K562 (cell line): ENCODE results near the gene MAGI1. TPM values are rescaled to one million over a fixed set of nuclear protein-coding genes. Genes with fewer than 3 reads are reported as not detected.
A peak's percentile ranks its signal among the peaks of the same experiment; 100 is the strongest.

Experiments used
- ATAC-seq: fragments of 200-7000 bp; cut with Tn5 transposase; 3 replicates; pipeline ENCODE4 v1.9.1; 2020; ENCODE audit warnings: moderate library complexity
- BruUV-seq: library from RNA; stranded (reverse); fragments of 400-500 nt; replicated peaks from 2 replicates; lab custom pipeline; 2021; lab: Mats Ljungman, UMichigan
- CTCF ChIA-PET: fragments of 300-600 bp; formaldehyde crosslinking; extraction: SDS; loops from one replicate; lab custom pipeline; 2021; ENCODE audit warnings: low intra/inter-chr PET ratio; lab: Yijun Ruan, JAX
- POLR2A ChIA-PET: fragments of 300-600, 350-650 bp; sonication (Branson Sonifier 250); formaldehyde crosslinking; extraction: SDS; loops from one replicate; lab custom pipeline; 2021; ENCODE audit warnings: antibody characterized with exemption, inconsistent platforms; lab: Yijun Ruan, JAX
- DNase-seq, 4 experiments: peaks; one replicate each; pipeline versions ENCODE4 v3.0.0 to v3.0.0-alpha.2; 2011 to 2018; ENCODE audit warnings: low spot score in 3 of 4, mixed read lengths in 3 of 4; ENCODE audit errors: extremely low read depth in 1 of 4
- FAIRE-seq: peaks from 2 replicates; lab custom pipeline; 2011; peaks lifted over from hg19 to GRCh38; lab: Jason Lieb, UNC
- H2AFZ ChIP-seq: 2 replicates; pipeline ENCODE4 v1.6.0; 2011; ENCODE audit warnings: low read depth, low read length, control low read depth, inconsistent platforms
- H3K27ac ChIP-seq: fragments of 200-600 bp; 3 replicates; pipeline ENCODE4 v1.8.0; 2011; ENCODE audit warnings: low read depth, mild to moderate bottlenecking, control low read depth, inconsistent platforms, low read length, moderate library complexity, mixed read lengths; ENCODE audit errors: extremely low read depth
- H3K27me3 ChIP-seq, 2 experiments: fragments of 300-600 bp in 1 of 2; 2 replicates in 1 of 2; 3 replicates in 1 of 2; pipeline versions ENCODE4 v1.6.0 to v1.8.0; 2011; ENCODE audit warnings: inconsistent platforms in 2 of 2, low read length in 2 of 2, mild to moderate bottlenecking in 1 of 2, mixed read lengths in 1 of 2, moderate library complexity in 1 of 2; ENCODE audit not compliant: control insufficient read depth in 2 of 2, insufficient read depth in 2 of 2
- H3K36me3 ChIP-seq: fragments of 300-600 bp; 3 replicates; pipeline ENCODE4 v1.8.0; 2011; ENCODE audit warnings: mild to moderate bottlenecking, low read length, inconsistent platforms; ENCODE audit not compliant: control insufficient read depth, insufficient read depth
- H3K4me1 ChIP-seq, 2 experiments: fragments of 200-600 bp in 1 of 2; replicated peaks in 1 of 2; 2 replicates in 1 of 2; 3 replicates in 1 of 2; pipeline versions ENCODE4 v1.5.1 to v1.8.0; 2011; ENCODE audit warnings: inconsistent platforms in 2 of 2, low read length in 2 of 2, mild to moderate bottlenecking in 1 of 2, mixed read lengths in 1 of 2, moderate library complexity in 1 of 2; ENCODE audit not compliant: control insufficient read depth in 2 of 2, insufficient read depth in 2 of 2
- H3K4me2 ChIP-seq: 2 replicates; pipeline ENCODE4 v1.6.1; 2011; ENCODE audit warnings: low read length, control low read depth, inconsistent platforms, mixed read lengths; ENCODE audit not compliant: insufficient read depth
- H3K4me3 ChIP-seq: fragments of 200-600 bp; sonication (generic), shearing (Covaris generic); 2 replicates; pipeline ENCODE4 v1.5.1; 2016; ENCODE audit warnings: control low read depth, inconsistent platforms
- H3K79me2 ChIP-seq: fragments of 200-600 bp; 3 replicates; pipeline ENCODE4 v1.8.0; 2011; ENCODE audit warnings: low read length, inconsistent platforms; ENCODE audit not compliant: control insufficient read depth, insufficient read depth
- H3K9ac ChIP-seq, 2 experiments: 2 replicates each; pipeline versions ENCODE4 v1.6.0 to v1.6.1; 2011; ENCODE audit warnings: low read depth in 2 of 2, low read length in 2 of 2, control low read depth in 1 of 2, inconsistent platforms in 1 of 2, mild to moderate bottlenecking in 1 of 2, mixed read lengths in 1 of 2; ENCODE audit not compliant: insufficient read depth in 1 of 2
- H3K9me1 ChIP-seq: one replicate; pipeline ENCODE4 v1.6.0; 2011; ENCODE audit warnings: inconsistent platforms, mild to moderate bottlenecking, low read length, moderate library complexity; ENCODE audit not compliant: control insufficient read depth, insufficient read depth
- H3K9me3 ChIP-seq: replicated peaks from 2 replicates; pipeline ENCODE4 v1.5.1; 2011; ENCODE audit warnings: low read depth, low read length, inconsistent platforms; ENCODE audit not compliant: control insufficient read depth, insufficient read depth
- H4K20me1 ChIP-seq: replicated peaks from 2 replicates; pipeline ENCODE4 v1.6.1; 2011; ENCODE audit warnings: low read length, inconsistent platforms, mixed read lengths; ENCODE audit not compliant: control insufficient read depth, insufficient read depth
- ATF1 ChIP-seq, 2 experiments: fragments of 450-650 bp in 1 of 2; IDR thresholded peaks; 2 replicates each; pipeline ENCODE4 v1.6.1; 2016; ENCODE audit warnings: missing compliant biosample characterization in 1 of 2, missing genetic modification characterization in 1 of 2
- BCL6 ChIP-seq: fragments of 250-450 bp; sonication (Bioruptor Pico); IDR thresholded peaks from 2 replicates; pipeline ENCODE4 v1.4.0; 2020
- CREB3L1 ChIP-seq: fragments of 450-650 bp; IDR thresholded peaks from 2 replicates; pipeline ENCODE4 v1.6.1; 2014; ENCODE audit warnings: low read depth, mild to moderate bottlenecking, moderate library complexity, borderline replicate concordance
- CTCFL ChIP-seq: IDR thresholded peaks from 2 replicates; pipeline ENCODE4 v1.6.1; 2011; ENCODE audit warnings: borderline replicate concordance, low read depth, mild to moderate bottlenecking, moderate library complexity, low read length; ENCODE audit not compliant: insufficient read depth, poor library complexity, severe bottlenecking
- CXXC5 ChIP-seq: fragments of 250-450 bp; sonication (Bioruptor Pico); IDR thresholded peaks from 2 replicates; pipeline ENCODE4 v1.8.0; 2022; ENCODE audit warnings: inconsistent platforms, mild to moderate bottlenecking, moderate library complexity
- ESRRA ChIP-seq: fragments of 450-650 bp; IDR thresholded peaks from 2 replicates; pipeline ENCODE4 v1.6.1; 2014; ENCODE audit warnings: low read depth, mild to moderate bottlenecking, moderate library complexity, borderline replicate concordance
- NFRKB ChIP-seq: fragments of 450-650 bp; IDR thresholded peaks from 2 replicates; pipeline ENCODE4 v1.6.1; 2016; ENCODE audit warnings: low read depth
- POLR2A ChIP-seq: fragments of 450-650 bp; conservative IDR thresholded peaks from 2 replicates; pipeline ENCODE4 v1.6.1; 2016
- POLR2AphosphoS2 ChIP-seq: IDR thresholded peaks from 2 replicates; pipeline ENCODE4 v1.6.1; 2012; ENCODE audit warnings: low read length, improper control_type of control experiment
- SETDB1 ChIP-seq: IDR thresholded peaks from one replicate; pipeline ENCODE4 v1.6.1; 2012; ENCODE audit warnings: low read length, control low read depth, inconsistent platforms
- SUPT5H ChIP-seq: fragments of 450-650 bp; IDR thresholded peaks from 2 replicates; pipeline ENCODE4 v1.6.1; 2016
- TAF15 ChIP-seq: fragments of 200-400 bp; formaldehyde crosslinking; IDR thresholded peaks from 2 replicates; pipeline ENCODE4 v1.6.1; 2017; ENCODE audit warnings: mild to moderate bottlenecking, low read depth, low read length, moderate library complexity
- TAF9B ChIP-seq: fragments of 450-650 bp; IDR thresholded peaks from 2 replicates; pipeline ENCODE4 v1.6.1; 2018; ENCODE audit warnings: mild to moderate bottlenecking; ENCODE audit not compliant: partially characterized antibody
- THRA ChIP-seq: fragments of 450-650 bp; IDR thresholded peaks from 2 replicates; pipeline ENCODE4 v1.6.1; 2017; ENCODE audit warnings: mild to moderate bottlenecking, moderate library complexity
- ZNF398 ChIP-seq: fragments of 250-450 bp; sonication (Bioruptor Pico); IDR thresholded peaks from 2 replicates; pipeline ENCODE4 v1.8.0; 2021; ENCODE audit warnings: moderate library complexity, mild to moderate bottlenecking, inconsistent platforms
- WGBS: fragments of 100-300 bp; shearing (Covaris generic); methylation state at CpG from one replicate; pipeline ENCODE4 v1.1.6; 2016; ENCODE audit warnings: low coverage, mixed read lengths; ENCODE audit not compliant: insufficient coverage; ENCODE audit errors: missing lambda C conversion rate; 5-methylcytosine and 5-hydroxymethylcytosine counted together
- in situ Hi-C: fragments of 300-500 bp; cut with MboI; formaldehyde crosslinking; loops from 4 replicates; pipeline ENCODE4 v1.15.0; 2018; ENCODE audit warnings: inconsistent platforms, mixed read lengths
- intact Hi-C: fragments of 100-400 bp; cut with micrococcal nuclease; formaldehyde crosslinking; loops from 2 replicates; pipeline ENCODE4 v1.14.2; 2022
- polyA plus RNA-seq, 8 experiments: library from polyadenylated mRNA; depleted of rRNA in 4 of 8; stranded (reverse) in 5 of 8; unstranded in 3 of 8; fragments of >200 nt; fragmentation: Nextera tagmentation in 2 of 8; fragmentation: Illumina TruSeq in 1 of 8; extraction: Ambion mirVana in 2 of 8; extraction: Trizol in 1 of 8; gene quantifications; 2 replicates each; pipeline versions ENCODE4 v1.2.1 to v1.2.3, GENCODE V29; 2011 to 2014; ENCODE audit warnings: inconsistent platforms in 1 of 8, missing spikeins in 1 of 8
- total RNA-seq, 7 experiments: library from RNA; depleted of rRNA in 6 of 7; stranded (reverse); fragments of >200 nt in 6 of 7; fragmentation: Illumina TruSeq in 2 of 7; extraction: Trizol in 2 of 7; gene quantifications; 2 replicates each; pipeline versions ENCODE4 v1.2.1 to v1.2.3, GENCODE V29; 2011 to 2021; ENCODE audit warnings: low replicate concordance in 1 of 7

Gene MAGI1
- total and polyA plus RNA-seq, 9 of the 15 experiments (the other 6 are each of a cell fraction or from before 2014, with no cell fraction given) = 7.8 to 59.4 (median 43.2) TPM

- ChIA-PET CTCF (no interaction called here), POLR2A (interaction anchor here (0.6 to 0.9 kb wide), 3 partner anchors 12 to 167 kb away, joined by 3 to 5 read pairs (median 4); no protein-coding TSS in a partner anchor)
- Histone ChIP-seq H4K20me1 (no peaks in the 10 kb centered on the region), H3K27ac (peak overlapping the region; percentile 88), H3K4me3 (peak overlapping the region; percentile 27), H3K9me3 (peaks cover 7% of the 10 kb centered on the region), H3K4me2 (peak overlapping the region; percentile 69), H3K36me3 (no peaks in the 10 kb centered on the region), H3K4me1 (peaks cover 0 to 4% of the 10 kb centered on the region in 2 experiments; a peak in 2 of 5 replicates), H3K9me1 (no peaks in the 10 kb centered on the region), H3K27me3 (no peaks in the 10 kb centered on the region), H3K9ac (peak overlapping the region; percentile 63 to 84), H2AFZ (peak overlapping the region; percentile 77), H3K79me2 (peaks cover 50% of the 10 kb centered on the region)
- intact Hi-C loops = loop anchor here (10.0 kb wide), 1 partner anchor 56 kb away; no protein-coding TSS in a partner anchor
- ATAC-seq (peak; percentile 73), FAIRE-seq (no peak), DNase-seq (peak in 1 of 4 experiments; percentile 54)
- 44% methylated on average over 1 of the region's 9 CpGs for WGBS
- in situ Hi-C loops = no loop called here
- BruUV-seq = TSS peak; percentile 56
- TF ChIP-seq ZNF398 (CRISPR knock-in tag) = no peak
- TF ChIP-seq BCL6 (CRISPR knock-in tag) = no peak
- TF ChIP-seq TAF9B = peak; percentile 32
- TF ChIP-seq CTCFL = no peak
- no peak for TF ChIP-seq ATF1 (CRISPR knock-in tag; IDR thresholded peaks at IDR 0.05)
- peak; percentile 37; the same call in 1 of the 2 replicates for TF ChIP-seq ATF1 (tag; IDR thresholded peaks at IDR 0.05)
- peak; percentile 63; the same call in 1 of the 2 replicates for TF ChIP-seq POLR2A
- no peak for TF ChIP-seq TAF15
- TF ChIP-seq SETDB1 = no peak
- TF ChIP-seq CREB3L1 = 0 out of 2 replicates have a peak, but pooled peaks have one; percentile 13
- peak; percentile 37; the same call in 1 of the 2 replicates for TF ChIP-seq ESRRA
- no peak for TF ChIP-seq POLR2AphosphoS2
- 0 out of 2 replicates have a peak, but pooled peaks have one; percentile 85 for TF ChIP-seq NFRKB
- TF ChIP-seq SUPT5H = peak; percentile 40; the same call in 1 of the 2 replicates
- no peak for TF ChIP-seq THRA
- TF ChIP-seq CXXC5 (CRISPR knock-in tag) = peak; percentile 33; the same call in 1 of the 2 replicates
Observed at GRCh38 chr3:65508750-65509422, 529.8 kb downstream of the MAGI1 start.
